ENCODE results near the gene VPS33A. TPM values are rescaled to one million over a fixed set of nuclear protein-coding genes. Genes with fewer than 3 reads are reported as not detected.

The VPS33A gene
- polyA plus RNA-seq, 1 experiment, result 13.2 TPM

DNA sequence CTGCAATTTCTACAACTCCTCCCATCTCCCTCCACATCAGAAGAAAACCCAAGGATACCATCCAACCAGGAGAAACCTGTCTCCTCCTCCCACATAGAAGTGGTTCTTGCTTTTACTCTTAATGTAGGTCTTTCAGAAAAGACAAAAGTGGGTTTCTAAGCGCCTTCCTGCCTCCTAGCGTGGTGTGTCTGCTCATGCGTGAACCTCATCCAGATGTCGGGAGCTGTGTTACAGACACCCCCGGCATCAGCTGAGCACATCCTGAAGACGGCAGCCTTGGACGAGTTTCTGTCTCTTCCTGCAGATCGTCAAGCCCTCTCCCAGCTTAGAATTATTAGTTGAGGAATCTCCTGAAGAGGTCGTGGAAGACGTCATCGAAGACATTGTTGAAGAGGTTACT is 73.9 kb downstream of the VPS33A start:
- no peak for DNase-seq (ENCODE audit: low read depth)
- POLR2A ChIA-PET, result no interaction called here
- TF ChIP-seq, protein P1, sequence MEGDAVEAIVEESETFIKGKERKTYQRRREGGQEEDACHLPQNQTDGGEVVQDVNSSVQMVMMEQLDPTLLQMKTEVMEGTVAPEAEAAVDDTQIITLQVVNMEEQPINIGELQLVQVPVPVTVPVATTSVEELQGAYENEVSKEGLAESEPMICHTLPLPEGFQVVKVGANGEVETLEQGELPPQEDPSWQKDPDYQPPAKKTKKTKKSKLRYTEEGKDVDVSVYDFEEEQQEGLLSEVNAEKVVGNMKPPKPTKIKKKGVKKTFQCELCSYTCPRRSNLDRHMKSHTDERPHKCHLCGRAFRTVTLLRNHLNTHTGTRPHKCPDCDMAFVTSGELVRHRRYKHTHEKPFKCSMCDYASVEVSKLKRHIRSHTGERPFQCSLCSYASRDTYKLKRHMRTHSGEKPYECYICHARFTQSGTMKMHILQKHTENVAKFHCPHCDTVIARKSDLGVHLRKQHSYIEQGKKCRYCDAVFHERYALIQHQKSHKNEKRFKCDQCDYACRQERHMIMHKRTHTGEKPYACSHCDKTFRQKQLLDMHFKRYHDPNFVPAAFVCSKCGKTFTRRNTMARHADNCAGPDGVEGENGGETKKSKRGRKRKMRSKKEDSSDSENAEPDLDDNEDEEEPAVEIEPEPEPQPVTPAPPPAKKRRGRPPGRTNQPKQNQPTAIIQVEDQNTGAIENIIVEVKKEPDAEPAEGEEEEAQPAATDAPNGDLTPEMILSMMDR (IDR thresholded peaks at IDR 0.05; ENCODE audit: insufficient read depth, low read depth, low read length), result no peak
- Histone ChIP-seq H3K27me3 (ENCODE audit: control insufficient read depth, insufficient read depth, low read length) (no peaks in the 10 kb centered on the region), H3K36me3 (ENCODE audit: control insufficient read depth, insufficient read depth, low read length) (no peaks in the 10 kb centered on the region), H3K4me3 (ENCODE audit: low read depth, low read length) (no peak overlapping the region)
- CTCF ChIA-PET, result interaction anchor here (1.1 to 4.1 kb wide), 6 partner anchors 9 to 138 kb away, joined by 3 to 29 read pairs (median 8); no protein-coding TSS in a partner anchor

DNA sequence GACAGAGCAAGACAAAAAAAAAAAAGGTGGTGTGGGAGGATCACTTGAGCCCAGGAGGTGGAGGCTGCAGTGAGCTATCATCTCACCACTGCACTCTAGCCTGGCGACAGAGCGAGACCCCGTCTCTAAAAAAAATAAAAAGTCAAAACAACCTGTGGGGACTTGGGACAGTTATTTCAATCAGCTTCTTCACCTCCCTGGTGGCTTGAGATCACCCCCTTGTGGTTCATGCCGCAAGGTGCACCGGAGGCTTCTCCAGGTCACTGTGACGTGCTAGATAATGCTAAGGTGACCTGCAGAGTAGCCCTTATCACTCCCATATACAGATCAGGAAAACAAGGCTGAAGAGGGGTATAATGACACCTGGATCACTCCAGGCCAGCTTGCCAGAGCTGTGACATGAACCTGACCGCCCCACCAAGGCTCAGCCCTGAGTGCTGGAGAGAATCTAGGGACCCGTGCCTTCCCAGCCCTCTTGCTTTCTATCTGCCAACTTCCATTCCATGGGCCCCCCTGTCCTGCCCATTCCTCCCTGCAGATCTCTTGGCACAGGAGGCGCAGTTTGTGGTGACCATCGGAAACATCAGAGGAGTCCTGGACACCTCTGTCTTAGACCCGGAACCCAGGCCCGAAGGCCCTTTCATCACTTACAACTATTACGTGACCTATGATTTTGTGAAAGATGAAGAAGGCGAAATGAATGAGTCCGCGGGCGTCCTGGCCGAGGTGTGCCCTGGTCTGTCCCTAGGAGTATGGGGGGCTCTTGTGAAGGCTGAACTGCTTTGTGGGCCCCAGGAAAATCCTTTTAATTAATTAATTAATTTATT is 75.2 kb downstream of the VPS33A start:
- ChIA-PET POLR2A (interaction anchor here (0.6 kb wide), 1 partner anchor 20 kb away, joined by 3 read pairs; no protein-coding TSS in a partner anchor), CTCF (interaction anchor here (0.6 to 4.1 kb wide), 16 partner anchors 8 to 154 kb away, joined by 3 to 29 read pairs (median 4); partner anchors contain the start of genes IL31 and LRRC43)
- TF ChIP-seq, protein P1 (IDR thresholded peaks at IDR 0.05; ENCODE audit: insufficient read depth, low read depth, low read length), result peak; percentile 85
- no peak overlapping the region for H3K4me3 ChIP-seq (ENCODE audit: low read depth, low read length)
- DNase-seq (ENCODE audit: low read depth), result no peak
- H3K27me3 ChIP-seq (ENCODE audit: control insufficient read depth, insufficient read depth, low read length), result no peaks in the 10 kb centered on the region
- H3K36me3 ChIP-seq (ENCODE audit: control insufficient read depth, insufficient read depth, low read length), result no peaks in the 10 kb centered on the region

DNA sequence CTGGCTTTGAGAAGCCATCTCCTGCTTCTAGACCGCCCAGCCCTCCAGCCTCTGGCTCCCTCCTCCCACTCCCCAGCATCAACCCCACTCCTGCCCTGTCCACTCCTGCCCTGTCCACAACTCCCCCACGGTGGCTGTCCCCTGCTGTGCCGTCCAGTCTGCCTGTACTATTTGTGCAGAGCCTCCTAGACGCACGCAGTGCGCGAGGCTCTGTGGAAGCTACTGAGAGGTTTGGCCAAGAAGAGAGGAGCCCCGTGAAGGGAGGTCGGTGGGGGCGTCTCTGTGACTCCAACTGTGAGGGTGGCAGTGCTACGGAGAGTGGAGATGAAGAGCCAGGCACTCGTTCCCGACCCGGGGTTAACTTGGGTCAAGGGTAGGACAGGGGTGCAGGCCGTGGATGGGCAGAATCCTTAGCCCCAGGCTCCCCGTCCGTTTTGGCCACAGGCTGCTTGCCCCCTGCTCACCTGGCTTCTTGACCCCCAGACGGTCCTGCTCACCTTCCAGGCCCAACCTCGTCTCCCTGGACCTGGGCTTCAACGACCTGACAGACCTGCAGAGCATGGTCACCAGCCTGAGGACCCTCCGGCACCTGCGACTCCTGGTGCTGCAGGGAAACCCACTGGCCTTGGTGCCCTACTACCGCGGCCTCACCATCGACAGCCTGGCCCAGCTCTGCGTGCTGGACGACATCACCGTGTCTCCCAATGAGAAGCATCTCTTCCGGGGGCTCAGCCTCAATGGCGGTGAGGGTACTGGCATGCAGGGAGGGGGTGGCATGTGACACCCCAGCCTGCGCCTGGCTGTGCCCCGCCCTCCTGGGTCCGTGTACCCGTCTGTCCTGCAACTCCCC is 76.4 kb downstream of the VPS33A start:
- CTCF ChIA-PET, result interaction anchor here (0.6 to 4.1 kb wide), 12 partner anchors 14 to 153 kb away, joined by 3 to 29 read pairs (median 4); no protein-coding TSS in a partner anchor
- no peak for DNase-seq (ENCODE audit: low read depth)

GRCh38 chr12:122187466-122187865 is 78.8 kb downstream of the VPS33A start:
- POLR2A ChIA-PET, result no interaction called here
- CTCF ChIA-PET, result interaction anchor here (1.0 to 1.4 kb wide), 4 partner anchors 39 to 393 kb away, joined by 3 to 6 read pairs (median 3); no protein-coding TSS in a partner anchor
- Histone ChIP-seq H3K27me3 (ENCODE audit: control insufficient read depth, insufficient read depth, low read length) (no peaks in the 10 kb centered on the region), H3K4me3 (ENCODE audit: low read depth, low read length) (no peak overlapping the region), H3K36me3 (ENCODE audit: control insufficient read depth, insufficient read depth, low read length) (no peaks in the 10 kb centered on the region)
- TF ChIP-seq, protein P1 (IDR thresholded peaks at IDR 0.05; ENCODE audit: insufficient read depth, low read depth, low read length), result no peak
- DNase-seq (ENCODE audit: low read depth), result no peak

More for the DNA sequence above, 76.4 kb downstream of the VPS33A start:
- no peaks in the 10 kb centered on the region for H3K36me3 ChIP-seq (ENCODE audit: control insufficient read depth, insufficient read depth, low read length)
- H3K4me3 ChIP-seq (ENCODE audit: low read depth, low read length), result no peak overlapping the region
- TF ChIP-seq, protein P1 (IDR thresholded peaks at IDR 0.05; ENCODE audit: insufficient read depth, low read depth, low read length), result no peak
- POLR2A ChIA-PET, result no interaction called here
- H3K27me3 ChIP-seq (ENCODE audit: control insufficient read depth, insufficient read depth, low read length), result no peaks in the 10 kb centered on the region

All from BJ (cell line).